Measurements from ENCODE around the gene HSD11B1L.

HSD11B1L gene

GRCh38 chr19:5705552-5705951, 24.7 kb downstream of the HSD11B1L start:
- no peak overlapping the region for H3K4me3 ChIP-seq (ENCODE audit: low read depth, low read length)
- TF ChIP-seq CTCF (IDR thresholded peaks at IDR 0.05; ENCODE audit: low read depth, low read length), result no peak

GRCh38 chr19:5706876-5707573, 26.2 kb downstream of the HSD11B1L start:
- H3K4me3 ChIP-seq (ENCODE audit: low read depth, low read length), result no peak overlapping the region
- TF ChIP-seq CTCF (IDR thresholded peaks at IDR 0.05; ENCODE audit: low read depth, low read length), result no peak

GRCh38 chr19:5707576-5708575, 27.0 kb downstream of the HSD11B1L start:
- TF ChIP-seq CTCF (IDR thresholded peaks at IDR 0.05; ENCODE audit: low read depth, low read length), result no peak
- no peak overlapping the region for H3K4me3 ChIP-seq (ENCODE audit: low read depth, low read length)

- H3K4me3 ChIP-seq (ENCODE audit: low read depth, low read length), result no peak overlapping the region
- TF ChIP-seq CTCF (IDR thresholded peaks at IDR 0.05; ENCODE audit: low read depth, low read length), result no peak
These were observed 30.2 kb downstream of the HSD11B1L start for GRCh38 chr19:5711025-5711424.

- TF ChIP-seq CTCF (IDR thresholded peaks at IDR 0.05; ENCODE audit: low read depth, low read length), result no peak
- no peak overlapping the region for H3K4me3 ChIP-seq (ENCODE audit: low read depth, low read length)
These were observed 30.9 kb downstream of the HSD11B1L start for GRCh38 chr19:5711713-5712161.

DNA sequence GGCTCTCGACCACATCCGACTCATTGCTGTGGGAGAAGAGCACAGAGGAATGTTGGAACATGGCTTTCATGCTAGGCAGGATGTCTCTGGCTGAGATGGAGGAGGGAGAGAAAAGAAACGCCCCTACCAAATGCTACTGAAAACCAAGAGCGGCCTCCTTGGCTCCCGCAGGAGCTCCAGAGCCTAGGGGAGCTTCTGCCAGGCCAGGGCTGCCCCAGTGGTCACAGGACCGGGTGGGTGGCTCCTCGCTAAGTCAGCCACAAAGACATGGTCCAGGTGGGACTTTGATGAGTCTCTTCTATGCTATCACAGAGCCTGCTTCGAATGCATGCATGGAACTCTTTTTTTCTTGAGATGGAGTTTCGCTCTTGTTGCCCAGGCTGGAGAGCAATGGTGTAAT, 32.4 kb downstream of the HSD11B1L start:
- H3K4me3 ChIP-seq (ENCODE audit: low read depth, low read length), result no peak overlapping the region

More for the DNA sequence above, 32.4 kb downstream of the HSD11B1L start:
- TF ChIP-seq CTCF (IDR thresholded peaks at IDR 0.05; ENCODE audit: low read depth, low read length), result no peak

Data from WI38 (cell line).